SH-SY5Y (cell line): ENCODE measurements around the gene ADA.

Source experiments
- GATA2 ChIP-seq: IDR thresholded peaks from 2 replicates; pipeline ENCODE4 v1.6.1; 2011; ENCODE audit warnings: mild to moderate bottlenecking, low read depth, low read length
- GATA3 ChIP-seq: IDR thresholded peaks from 2 replicates; pipeline ENCODE4 v1.6.1; 2011; ENCODE audit warnings: low read depth, mild to moderate bottlenecking, low read length, moderate library complexity

DNA sequence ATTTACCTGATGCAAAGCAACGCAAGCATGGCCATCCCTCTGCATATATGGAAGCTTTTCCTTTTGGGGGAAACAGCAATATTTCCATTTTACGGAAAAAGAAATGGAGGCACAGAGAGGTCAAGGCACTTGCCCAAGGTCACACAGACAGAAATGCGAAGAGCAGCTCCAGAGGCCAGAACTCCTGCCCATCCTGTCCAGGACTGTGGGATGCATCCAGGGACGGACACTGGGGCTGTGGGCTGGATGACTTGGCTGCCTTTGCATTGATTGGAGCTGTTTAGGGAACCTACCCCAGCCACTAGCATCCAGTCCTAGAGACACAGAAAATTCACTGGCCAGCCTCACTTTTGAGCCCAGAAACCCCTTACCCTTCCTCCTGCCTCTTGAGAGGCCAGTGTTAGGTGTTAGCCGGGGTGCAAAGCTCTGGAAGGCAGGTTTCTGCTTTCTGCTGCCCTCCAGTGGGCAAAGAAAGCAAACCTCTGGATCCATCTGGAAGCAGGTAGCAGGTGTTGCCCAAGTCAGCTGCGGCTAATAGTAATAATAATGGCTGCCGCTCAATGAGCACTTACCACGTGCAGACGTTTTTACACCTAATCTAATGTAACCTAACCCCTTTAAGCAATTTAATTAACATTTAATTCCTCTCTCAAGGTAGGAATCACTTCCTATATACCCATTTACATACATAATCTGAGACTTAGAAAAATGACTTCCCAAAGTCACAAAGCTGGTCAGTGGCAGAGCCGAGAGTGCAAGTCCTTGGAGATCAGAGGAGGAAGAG is 32.0 kb upstream of the ADA start:
- no peak for TF ChIP-seq GATA3
- TF ChIP-seq GATA2, result no peak
